HepG2 (cell line): ENCODE data around the gene GLRB. TPM values are rescaled to one million over a fixed set of nuclear protein-coding genes. Genes with fewer than 3 reads are reported as not detected.

ENCODE experiments used
- ATAC-seq: fragments of 200-7000 bp; cut with Tn5 transposase; 3 replicates; pipeline ENCODE4 v1.9.1; 2020; ENCODE audit warnings: mild to moderate bottlenecking, moderate library complexity
- BruUV-seq: library from RNA; stranded (reverse); fragments of 400-500 nt; replicated peaks from 2 replicates; lab custom pipeline; 2021; lab: Mats Ljungman, UMichigan
- CTCF ChIA-PET: fragments of 300-600 bp; formaldehyde crosslinking; extraction: SDS; loops from one replicate; lab custom pipeline; 2021; ENCODE audit warnings: low total read pairs, inconsistent platforms, low intra/inter-chr PET ratio; lab: Yijun Ruan, JAX
- POLR2A ChIA-PET: fragments of 350-600 bp; sonication (Branson Sonifier 250); formaldehyde crosslinking; loops from one replicate; lab custom pipeline; 2020; ENCODE audit warnings: antibody characterized with exemption, inconsistent platforms; lab: Yijun Ruan, JAX
- DNase-seq: peaks from one replicate; pipeline ENCODE4 v3.0.0-alpha.2; 2015; ENCODE audit warnings: low spot score
- FAIRE-seq: peaks from 3 replicates; lab custom pipeline; 2011; peaks lifted over from hg19 to GRCh38; lab: Jason Lieb, UNC
- H2AFZ ChIP-seq: one replicate; pipeline ENCODE4 v1.6.1; 2011; ENCODE audit warnings: low read length, inconsistent platforms
- H3K27ac ChIP-seq: fragments of 300-600 bp; 3 replicates; pipeline ENCODE4 v1.8.0; 2011; ENCODE audit warnings: mixed run types, mild to moderate bottlenecking, mixed read lengths, low read length, inconsistent platforms; ENCODE audit not compliant: insufficient read depth; ENCODE audit errors: extremely low read length
- H3K27me3 ChIP-seq, 2 experiments: fragments of 200-600 bp in 1 of 2; 2 replicates in 1 of 2; 3 replicates in 1 of 2; pipeline versions ENCODE4 v1.6.0 to v1.8.0; 2011; ENCODE audit warnings: low read length in 2 of 2, mild to moderate bottlenecking in 2 of 2, moderate library complexity in 2 of 2, inconsistent platforms in 1 of 2; ENCODE audit not compliant: insufficient read depth in 2 of 2, control insufficient read depth in 1 of 2
- H3K36me3 ChIP-seq, 2 experiments: fragments of 200-600 bp in 1 of 2; replicated peaks in 1 of 2; 2 replicates in 1 of 2; 3 replicates in 1 of 2; pipeline versions ENCODE4 v1.5.1 to v1.8.0; 2011; ENCODE audit warnings: low read length in 2 of 2, inconsistent platforms in 1 of 2; ENCODE audit not compliant: insufficient read depth in 2 of 2, control insufficient read depth in 1 of 2
- H3K4me1 ChIP-seq: 2 replicates; pipeline ENCODE4 v1.5.1; 2012; ENCODE audit warnings: low read length, inconsistent platforms; ENCODE audit not compliant: insufficient read depth
- H3K4me2 ChIP-seq: 2 replicates; pipeline ENCODE4 v1.6.0; 2011; ENCODE audit warnings: low read depth, low read length, inconsistent platforms
- H3K4me3 ChIP-seq, 3 experiments: fragments of 200-600 bp in 1 of 3; sonication (generic), shearing (Covaris generic) in 1 of 3; replicated peaks in 1 of 3; 2 replicates each; pipeline ENCODE4 v1.5.1; 2011 to 2016; ENCODE audit warnings: low read length in 3 of 3, inconsistent platforms in 2 of 3, low read depth in 2 of 3, mild to moderate bottlenecking in 2 of 3, control low read depth in 1 of 3, mixed read lengths in 1 of 3; ENCODE audit not compliant: insufficient read depth in 1 of 3
- H3K79me2 ChIP-seq: one replicate; pipeline ENCODE4 v1.6.1; 2011; ENCODE audit warnings: low read length, inconsistent platforms; ENCODE audit not compliant: insufficient read depth
- H3K9ac ChIP-seq: 2 replicates; pipeline ENCODE4 v1.6.0; 2011; ENCODE audit warnings: mild to moderate bottlenecking, low read depth, low read length, inconsistent platforms; ENCODE audit not compliant: insufficient read depth
- H3K9me3 ChIP-seq: 2 replicates; pipeline ENCODE4 v1.5.1; 2012; ENCODE audit warnings: mild to moderate bottlenecking, low read length
- H4K20me1 ChIP-seq: 2 replicates; pipeline ENCODE4 v1.6.0; 2011; ENCODE audit warnings: inconsistent platforms, mild to moderate bottlenecking, low read length, moderate library complexity; ENCODE audit not compliant: insufficient read depth
- ZNF318 ChIP-seq: sonication (generic); formaldehyde crosslinking; IDR thresholded peaks from 2 replicates; pipeline ENCODE4 v1.4.0; 2020; ENCODE audit warnings: mild to moderate bottlenecking, missing genetic modification reagents
- WGBS: methylation state at CpG from one replicate; pipeline ENCODE4 v1.1.6; 2017; ENCODE audit warnings: low lambda C conversion rate; 5-methylcytosine and 5-hydroxymethylcytosine counted together
- in situ Hi-C: cut with HindIII; loops from 2 replicates; pipeline ENCODE4 v1.10.0; 2017; ENCODE audit warnings: low pct_unique_long_range_greater_than_20kb; ENCODE audit not compliant: extremely low pct_ligation_motif_present
- intact Hi-C: fragments of 100-400 bp; cut with micrococcal nuclease; formaldehyde crosslinking; loops from one replicate; pipeline ENCODE4 v1.10.0; 2022; ENCODE audit not compliant: unreplicated experiment
- polyA plus RNA-seq, 8 experiments: library from polyadenylated mRNA; depleted of rRNA in 3 of 8; stranded (reverse) in 7 of 8; unstranded in 1 of 8; fragments of >200 nt; fragmentation: Illumina TruSeq in 4 of 8; extraction: Trizol in 4 of 8; gene quantifications; 2 replicates each; pipeline versions ENCODE4 v1.2.1 to v1.2.3, GENCODE V29; 2011 to 2016; ENCODE audit warnings: low read depth in 4 of 8, missing spikeins in 1 of 8, mixed read lengths in 1 of 8; ENCODE audit not compliant: insufficient read depth in 1 of 8
- total RNA-seq, 5 experiments: library from RNA; depleted of rRNA; stranded (reverse); fragments of >200 nt; fragmentation: Illumina TruSeq; extraction: Trizol; gene quantifications; 2 replicates each; pipeline ENCODE4 v1.2.3, GENCODE V29; 2016; ENCODE audit warnings: low read depth in 1 of 5

The GLRB gene
- total and polyA plus RNA-seq, 2 of the 13 experiments (the other 11 are each of a cell fraction or from before 2014, with no cell fraction given), result 0.17 to 0.24 TPM

- no peak for DNase-seq
- POLR2A ChIA-PET, result no interaction called here
Measured at GRCh38 chr4:157196046-157196445, 120.1 kb downstream of the GLRB start.

More at GRCh38 chr4:157196046-157196445, 120.1 kb downstream of the GLRB start:
- Histone ChIP-seq H3K79me2 (no peaks in the 10 kb centered on the region), H3K9me3 (no peaks in the 10 kb centered on the region), H2AFZ (no peak overlapping the region), H3K9ac (no peak overlapping the region), H3K27me3 (no peaks in the 10 kb centered on the region), H3K4me3 (no peak overlapping the region), H4K20me1 (no peaks in the 10 kb centered on the region), H3K4me1 (no peaks in the 10 kb centered on the region), H3K36me3 (no peaks in the 10 kb centered on the region), H3K27ac (no peak overlapping the region), H3K4me2 (no peak overlapping the region)
- ATAC-seq (no peak), FAIRE-seq (no peak)
- in situ Hi-C loops, result no loop called here
- intact Hi-C loops, result no loop called here
- CTCF ChIA-PET, result no interaction called here
- WGBS, result 44% methylated on average over 1 of the region's 1 CpG
- no TSS peak for BruUV-seq
- no peak for TF ChIP-seq ZNF318
